Stimulated activated CD8-positive, alpha-beta memory T cell treated with anti-CD3 and anti-CD28 coated beads, Interleukin-15, amount 100 ng/mL, for 24 hours (primary cell): ENCODE data around the gene FAM171A2.
"Not testable (repeated sequence)": the region's sequence is repeated elsewhere in the genome, so short reads cannot be mapped to it uniquely, and the experiment has no call there.

Source experiments
- DNase-seq: peaks from one replicate; pipeline ENCODE4 v3.0.0-alpha.2; 2020; ENCODE audit warnings: low read depth

The FAM171A2 gene

DNA sequence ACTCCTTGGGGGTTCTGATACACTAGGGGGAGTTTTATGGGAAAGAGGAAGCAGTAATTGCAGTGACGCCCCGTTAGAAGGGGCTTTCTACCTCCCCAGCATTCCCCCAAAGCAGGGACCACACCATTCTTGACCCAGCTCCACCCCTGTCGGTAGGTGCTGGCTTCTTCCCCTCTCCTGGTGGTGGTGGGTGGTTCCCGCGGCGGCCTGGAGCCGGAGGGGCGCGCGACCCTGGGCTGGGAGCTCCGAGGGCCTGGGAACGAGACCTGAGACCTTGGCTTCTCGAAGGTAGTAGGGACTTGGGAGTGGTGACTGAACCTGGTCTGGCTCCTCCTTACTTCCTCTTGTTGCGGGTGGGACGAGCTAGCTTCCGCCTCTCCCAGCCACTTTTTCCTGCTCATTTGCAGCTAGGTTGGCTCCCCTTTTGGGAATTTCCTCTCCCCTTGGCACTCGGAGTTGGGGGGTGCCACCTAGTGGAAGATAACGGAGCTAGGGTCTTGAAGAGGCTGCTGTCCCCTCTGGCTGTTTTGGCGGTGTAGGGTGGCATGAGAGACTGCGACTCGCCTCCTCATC is 18.1 kb downstream of the FAM171A2 start:
- no peak for DNase-seq

DNA sequence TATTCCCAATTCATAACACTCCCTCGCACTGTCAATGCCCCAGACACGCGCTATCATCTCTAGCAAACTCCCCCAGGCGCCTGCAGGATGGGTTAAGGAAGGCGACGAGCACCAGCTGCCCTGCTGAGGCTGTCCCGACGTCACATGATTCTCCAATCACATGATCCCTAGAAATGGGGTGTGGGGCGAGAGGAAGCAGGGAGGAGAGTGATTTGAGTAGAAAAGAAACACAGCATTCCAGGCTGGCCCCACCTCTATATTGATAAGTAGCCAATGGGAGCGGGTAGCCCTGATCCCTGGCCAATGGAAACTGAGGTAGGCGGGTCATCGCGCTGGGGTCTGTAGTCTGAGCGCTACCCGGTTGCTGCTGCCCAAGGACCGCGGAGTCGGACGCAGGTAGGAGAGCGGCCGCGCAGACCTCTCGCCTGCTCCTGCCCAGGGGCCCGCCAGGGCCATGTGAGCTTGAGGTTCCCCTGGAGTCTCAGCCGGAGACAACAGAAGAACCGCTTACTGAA is 18.7 kb downstream of the FAM171A2 start, which contains the start of gene GRN:
TSS of gene GRN (plus strand) at position 364 of the 515 bp plus-strand sequence. CDS start 3,863 bp downstream, outside the sequence.
- peak; percentile 50 for DNase-seq

DNA sequence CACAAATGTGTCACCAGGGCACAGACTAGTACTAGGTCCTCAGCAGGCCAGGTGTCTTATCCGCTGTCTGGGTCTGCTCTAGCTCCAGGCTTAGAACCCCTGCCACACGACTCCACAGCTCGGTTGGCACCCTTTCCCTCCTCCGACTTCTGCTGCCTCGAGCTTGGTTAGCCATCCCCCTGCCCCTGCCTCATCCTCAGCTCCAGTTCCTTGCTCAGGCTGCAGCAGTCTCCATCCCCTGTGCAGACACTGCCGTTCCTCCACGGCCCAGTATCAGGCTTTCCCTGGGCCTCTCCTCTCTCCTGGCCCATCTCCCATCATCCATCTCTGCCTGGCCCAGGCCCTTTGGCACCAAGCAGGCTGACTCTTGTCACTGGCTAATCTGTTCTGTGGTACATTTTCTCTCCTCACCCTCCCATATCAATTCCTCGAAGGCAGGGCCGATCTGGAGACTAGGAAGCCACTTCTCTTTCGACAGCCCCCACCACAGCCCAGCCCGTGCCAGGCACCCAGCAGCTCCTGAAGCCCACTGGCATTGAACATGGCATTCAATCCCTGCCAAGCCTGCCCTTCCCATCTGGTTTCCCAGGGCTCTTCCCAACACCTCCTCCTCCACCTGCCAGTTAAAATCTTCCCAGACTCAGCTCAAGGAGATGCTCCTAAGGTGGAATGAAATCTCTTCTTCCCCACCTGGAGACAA is 20.0 kb downstream of the FAM171A2 start:
- DNase-seq: no peak

DNA sequence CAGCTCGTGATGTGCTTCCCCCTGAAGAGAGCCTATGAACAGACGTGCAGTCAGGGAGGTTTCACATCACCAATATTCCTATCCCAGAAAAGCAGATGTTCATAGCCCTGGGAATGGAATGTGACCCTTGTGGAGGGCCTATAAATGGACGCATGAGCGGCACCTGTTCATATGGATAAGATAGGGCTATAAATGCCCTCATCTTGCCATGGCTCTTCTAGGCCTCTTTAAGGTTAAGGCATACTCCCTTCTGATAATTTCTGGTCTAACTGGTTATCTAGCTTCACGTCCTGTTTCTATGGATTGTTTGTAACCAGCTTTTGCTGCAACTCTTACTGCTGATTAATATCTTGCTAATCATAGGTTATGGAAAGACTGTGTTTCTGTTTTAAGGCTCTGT is 23.1 kb downstream of the FAM171A2 start:
- DNase-seq: not testable (repeated sequence)

DNA sequence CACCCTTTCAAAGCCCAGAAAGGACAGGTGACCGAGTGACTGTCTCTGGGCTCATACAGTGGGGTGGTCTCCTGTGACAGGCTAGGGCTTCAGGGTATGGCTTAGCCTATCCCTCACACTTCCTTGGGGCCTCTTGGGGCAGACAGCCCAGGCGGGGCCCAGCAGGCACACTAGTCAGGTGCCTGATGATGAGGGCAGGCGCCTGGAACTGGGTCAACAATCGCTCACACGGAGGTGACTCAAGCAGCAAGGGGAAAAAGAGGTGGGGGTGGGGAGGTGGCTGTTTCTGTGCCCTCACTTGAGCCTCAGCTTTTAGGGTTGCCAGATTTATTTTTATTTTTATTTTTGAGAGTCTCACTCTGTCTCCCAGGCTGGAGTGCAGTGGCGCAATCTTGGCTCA is 25.0 kb downstream of the FAM171A2 start:
- no peak for DNase-seq

DNA sequence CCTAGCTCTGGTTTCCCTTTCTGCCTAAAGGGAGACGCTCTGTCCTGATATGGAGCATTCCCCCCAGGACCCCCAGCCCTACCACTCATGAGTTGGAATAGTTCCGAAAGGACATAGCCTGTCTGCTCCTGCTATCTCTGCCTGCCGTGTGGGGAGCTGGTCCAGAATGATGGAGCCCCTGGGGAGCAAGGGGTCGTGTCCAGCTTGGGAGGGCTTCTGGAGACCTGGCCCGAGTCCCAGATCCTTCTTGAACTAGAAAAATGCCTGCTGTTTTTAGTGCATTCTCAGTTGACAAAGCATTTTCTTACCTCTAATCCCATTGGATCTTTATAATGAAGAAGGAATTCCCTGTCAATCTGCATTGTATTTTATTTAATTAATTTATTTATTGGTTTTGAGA is 27.7 kb downstream of the FAM171A2 start:
- no peak for DNase-seq

DNA sequence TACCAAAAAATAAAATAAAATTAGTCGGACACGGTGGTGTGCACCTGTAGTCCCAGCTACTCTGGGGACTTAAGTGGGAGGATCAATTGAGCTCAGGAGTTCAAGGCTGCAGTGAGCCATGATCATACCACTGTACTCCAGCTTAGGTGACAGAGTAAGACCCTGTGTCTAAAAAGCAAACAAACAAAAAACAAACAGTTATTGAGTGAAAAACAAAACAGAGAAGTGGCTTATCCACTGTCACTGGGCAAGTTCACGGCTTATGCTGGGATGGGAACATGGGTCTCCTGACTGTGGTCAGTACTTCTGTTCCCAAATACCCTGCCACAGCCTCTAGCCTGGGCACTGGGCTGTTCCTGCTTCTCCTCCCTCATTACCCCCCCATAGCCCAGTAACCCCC is 28.1 kb downstream of the FAM171A2 start:
- DNase-seq: no peak

DNA sequence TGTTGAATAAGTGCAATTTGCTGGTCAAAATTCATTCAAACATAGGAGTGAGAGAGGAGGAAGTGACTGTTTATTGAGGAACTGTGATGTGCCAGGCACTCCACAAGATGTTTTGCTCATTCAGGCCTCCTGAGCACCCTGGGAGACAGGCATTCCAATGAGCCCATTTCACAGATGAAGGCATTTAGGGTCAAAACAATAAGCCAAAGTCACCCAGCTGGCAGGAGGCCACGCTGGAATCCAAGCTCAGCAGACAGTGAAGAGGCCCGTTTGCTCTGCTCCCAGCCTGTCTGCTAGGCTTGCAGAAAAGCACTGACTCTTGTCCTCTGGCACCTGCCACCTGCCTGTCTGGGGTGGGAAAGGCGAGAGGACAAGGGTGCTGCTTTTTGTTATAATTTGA is 28.9 kb downstream of the FAM171A2 start:
- no peak for DNase-seq

DNA sequence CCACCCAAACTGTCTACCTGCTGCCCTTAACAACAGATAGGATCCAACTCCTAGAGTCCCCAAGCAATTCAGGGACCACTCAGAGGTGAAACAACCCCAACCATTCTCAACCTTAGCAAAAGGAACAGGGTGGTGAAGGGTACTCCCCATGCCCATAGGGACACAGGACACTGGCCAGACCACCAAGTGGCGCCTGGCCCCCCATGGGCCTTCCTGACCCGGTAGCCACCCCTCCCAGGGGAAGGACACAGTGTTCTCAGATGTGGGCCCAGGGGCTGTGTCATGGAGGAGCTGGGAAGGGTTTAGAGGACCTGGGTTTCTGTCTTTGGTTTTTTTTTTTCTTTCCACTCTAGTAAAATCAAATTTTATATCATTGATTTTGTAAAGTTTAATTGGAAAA is 29.3 kb downstream of the FAM171A2 start:
- no peak for DNase-seq

DNA sequence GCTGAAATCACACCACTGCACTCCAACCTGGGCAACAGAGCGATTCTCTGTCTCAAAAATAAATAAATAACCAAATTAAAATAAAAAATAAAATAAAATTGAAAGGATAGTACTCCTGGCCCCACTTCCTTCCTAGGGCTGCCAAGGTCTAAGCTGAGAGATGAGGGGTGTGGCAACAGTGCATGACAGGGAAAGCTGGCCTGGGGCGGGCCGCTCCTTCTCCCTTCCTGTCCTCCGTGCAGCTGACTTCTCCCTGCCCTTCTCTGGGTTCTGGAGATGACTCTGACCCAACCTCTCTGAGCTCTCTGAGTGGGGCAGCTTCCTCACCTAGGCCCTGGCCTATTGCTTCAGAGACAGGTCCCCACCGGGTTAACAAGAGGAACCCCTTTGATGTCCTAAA is 30.3 kb downstream of the FAM171A2 start:
- no peak for DNase-seq

DNA sequence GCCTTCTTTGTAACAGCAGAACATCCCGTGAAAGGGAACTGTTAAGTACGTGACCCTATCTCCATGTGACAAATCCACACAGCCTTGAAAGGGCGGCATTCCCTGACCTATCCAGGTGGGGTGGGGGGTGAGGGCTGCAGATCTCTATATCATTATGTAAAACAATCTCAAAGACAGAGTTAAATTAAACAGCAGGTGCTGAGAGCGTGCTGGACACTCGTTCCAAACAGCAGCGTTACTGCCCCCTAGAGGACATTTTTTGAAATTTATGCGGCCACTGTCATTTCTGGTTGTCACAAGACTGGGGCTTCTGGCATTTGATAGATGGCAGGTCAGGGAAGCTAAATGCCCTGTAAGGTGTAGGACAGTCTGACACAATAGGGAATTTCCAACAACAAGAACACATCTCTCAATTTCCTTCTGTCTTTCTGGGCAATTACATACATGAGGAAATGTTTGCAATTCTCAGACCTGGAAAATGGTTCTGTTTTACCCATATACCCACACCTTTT is 32.3 kb downstream of the FAM171A2 start:
- DNase-seq: no peak

DNA sequence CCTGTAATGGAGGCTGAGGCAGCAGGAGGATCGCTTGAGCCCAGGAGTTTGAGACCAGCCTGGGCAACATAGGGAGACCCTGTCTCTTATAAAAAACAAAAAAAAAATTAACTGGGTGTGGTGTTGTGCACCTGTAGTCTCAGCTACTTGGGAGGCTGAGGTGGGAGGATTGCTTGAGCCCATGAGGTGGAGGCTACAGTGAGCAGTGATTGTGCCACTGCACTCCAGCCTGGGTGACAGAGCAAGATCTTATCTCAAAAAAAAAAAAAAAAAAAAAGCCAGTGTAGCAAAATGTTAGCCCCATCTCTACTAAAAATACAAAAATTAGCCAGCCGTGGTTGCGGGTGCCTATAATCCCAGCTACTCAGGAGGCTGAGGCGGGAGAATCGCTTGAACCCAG is 33.4 kb downstream of the FAM171A2 start:
- DNase-seq: not testable (repeated sequence)

DNA sequence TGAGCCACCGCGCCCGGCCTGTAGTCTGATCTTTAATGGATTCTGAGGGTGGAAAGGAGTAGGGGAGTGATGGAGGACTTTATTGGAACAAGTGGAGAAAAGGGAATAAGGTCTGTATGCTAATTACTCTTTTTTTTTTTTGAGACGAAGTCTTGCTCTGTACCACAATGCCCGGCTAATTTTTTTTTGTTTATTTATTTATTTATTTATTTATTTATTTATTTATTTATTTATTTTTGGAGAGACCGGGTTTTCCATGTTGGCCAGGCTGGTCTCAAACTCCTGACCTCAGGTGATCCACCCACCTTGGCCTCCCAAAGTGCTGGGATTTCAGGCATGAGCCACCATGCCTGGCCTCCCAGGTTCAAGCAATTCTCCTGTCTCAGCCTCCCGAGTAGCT is 34.1 kb downstream of the FAM171A2 start:
- not testable (repeated sequence) for DNase-seq

DNA sequence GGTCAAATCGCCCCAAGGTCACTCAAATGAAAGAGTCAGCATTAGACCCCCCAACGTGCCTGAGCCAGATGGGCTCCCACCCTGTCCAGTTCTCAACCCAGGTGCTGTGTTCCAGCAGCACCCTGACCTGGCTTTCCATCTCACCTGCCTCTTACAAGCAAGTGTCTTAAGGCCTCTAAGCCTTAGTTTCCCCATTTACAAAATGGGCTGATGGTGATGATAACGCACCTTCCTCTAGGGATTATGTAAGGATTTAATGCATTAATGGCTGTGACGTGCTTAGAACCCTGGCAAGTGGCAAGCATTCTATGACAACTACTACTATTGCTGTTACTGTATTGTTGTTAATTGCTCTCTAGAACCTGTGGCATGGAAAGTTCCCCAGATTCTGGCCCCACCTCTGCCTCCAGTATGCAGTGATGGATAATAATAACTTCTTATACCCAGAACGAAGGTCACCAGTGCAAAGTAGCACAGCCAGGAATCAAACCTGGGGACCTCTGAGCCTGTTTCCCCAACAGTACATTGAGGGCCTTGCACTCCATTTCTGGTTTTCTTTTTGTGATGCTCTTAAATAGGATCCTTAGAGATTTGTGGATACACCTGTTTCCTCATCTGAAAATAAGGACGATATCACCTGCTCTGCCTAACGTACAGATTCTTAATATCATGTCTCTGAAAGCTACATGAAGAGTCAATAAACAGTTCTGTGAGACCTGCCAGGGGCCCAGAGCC is 35.8 kb downstream of the FAM171A2 start:
- no peak for DNase-seq

DNA sequence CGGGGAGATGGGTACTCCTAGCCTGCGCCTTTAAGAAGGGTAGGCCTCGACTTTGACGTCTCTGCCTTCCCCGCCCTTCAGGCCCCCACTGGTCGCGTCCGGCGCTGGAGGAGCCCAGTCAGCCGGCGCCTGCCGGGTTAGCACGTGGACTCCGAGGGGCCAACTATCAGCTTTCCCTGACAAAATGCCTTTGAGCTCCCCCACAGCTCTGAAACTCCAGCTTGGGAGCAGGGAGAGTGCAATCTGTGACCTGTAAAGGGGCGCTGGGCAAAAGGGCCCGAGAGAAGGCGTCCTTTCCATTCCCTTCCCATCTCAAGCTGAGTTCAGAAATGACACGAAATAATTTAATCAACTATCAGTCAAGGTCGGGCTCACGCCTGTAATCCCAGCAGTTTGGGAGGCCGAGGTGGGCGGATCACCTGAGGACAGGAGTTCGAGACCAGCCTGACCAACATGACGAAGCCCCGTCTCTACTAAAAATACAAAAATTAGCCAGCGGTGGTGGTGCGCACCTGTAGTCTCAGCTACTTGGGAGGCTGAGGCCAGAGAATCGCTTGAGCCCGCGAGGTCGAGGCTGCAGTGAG is 36.7 kb downstream of the FAM171A2 start:
- DNase-seq: peak; percentile 77

DNA sequence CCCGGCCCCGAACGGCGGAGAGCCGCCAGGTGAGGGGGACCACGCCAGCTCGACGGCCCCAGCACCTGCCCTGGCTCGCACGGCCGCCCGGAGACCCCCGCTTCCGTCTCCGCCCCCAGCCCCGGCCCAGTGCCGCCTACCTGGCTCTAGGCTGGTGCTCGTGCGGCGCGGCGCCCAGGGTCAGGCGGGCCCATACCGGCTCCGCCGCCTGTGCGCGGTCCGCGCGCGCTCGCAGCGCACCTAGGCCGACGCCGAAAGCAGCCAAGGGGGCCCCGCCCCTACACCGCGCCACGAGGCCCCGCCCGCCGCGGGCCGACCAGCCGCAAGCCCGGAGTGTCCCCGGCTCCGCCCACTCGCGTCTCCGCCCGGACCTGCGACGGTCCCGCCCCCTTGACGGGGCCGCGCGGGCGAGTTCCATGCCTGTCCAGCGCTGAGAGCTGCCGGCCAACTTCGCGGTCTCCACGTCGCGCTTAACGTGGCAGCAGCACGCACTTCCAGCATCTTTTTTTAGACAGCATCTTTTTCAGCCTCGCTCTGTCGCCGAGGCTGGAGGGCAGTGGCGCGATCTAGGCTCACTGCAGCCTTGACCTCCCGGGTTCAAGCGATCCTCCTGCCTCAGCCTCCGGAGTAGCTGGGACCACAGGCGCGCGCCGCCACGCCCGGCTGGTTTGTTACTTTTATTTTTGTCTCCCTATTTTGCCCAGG is 38.9 kb downstream of the FAM171A2 start, which contains the start of gene SLC25A39:
TSS of gene SLC25A39 (minus strand) at position 253 of the 705 bp plus-strand sequence. CDS start 1,261 bp downstream, outside the sequence.
- peak; percentile 91 for DNase-seq

DNA sequence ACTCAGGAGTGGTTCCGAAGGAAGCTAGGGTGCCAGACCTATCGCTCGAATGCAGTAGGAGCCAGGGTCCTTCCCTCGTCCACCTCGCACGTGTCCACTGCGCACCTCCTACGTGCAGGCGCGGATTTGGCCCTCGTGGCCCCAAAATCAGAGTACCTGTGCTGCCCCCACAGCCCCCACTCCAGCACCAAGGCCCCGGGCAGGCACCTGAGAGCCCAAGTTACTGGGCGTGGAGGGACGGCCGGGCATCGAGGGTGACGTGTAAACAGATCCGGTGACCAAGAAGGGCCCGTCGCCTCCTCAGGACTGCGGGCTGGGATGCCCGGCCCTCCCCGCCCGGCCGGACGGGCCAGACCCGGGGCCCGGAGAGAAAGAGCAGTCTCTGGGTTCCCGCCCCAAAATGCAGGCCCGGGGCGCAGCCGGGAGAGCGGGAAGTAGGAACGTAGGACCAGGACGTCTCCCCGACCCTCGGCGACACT is 39.5 kb downstream of the FAM171A2 start:
- no peak for DNase-seq

DNA sequence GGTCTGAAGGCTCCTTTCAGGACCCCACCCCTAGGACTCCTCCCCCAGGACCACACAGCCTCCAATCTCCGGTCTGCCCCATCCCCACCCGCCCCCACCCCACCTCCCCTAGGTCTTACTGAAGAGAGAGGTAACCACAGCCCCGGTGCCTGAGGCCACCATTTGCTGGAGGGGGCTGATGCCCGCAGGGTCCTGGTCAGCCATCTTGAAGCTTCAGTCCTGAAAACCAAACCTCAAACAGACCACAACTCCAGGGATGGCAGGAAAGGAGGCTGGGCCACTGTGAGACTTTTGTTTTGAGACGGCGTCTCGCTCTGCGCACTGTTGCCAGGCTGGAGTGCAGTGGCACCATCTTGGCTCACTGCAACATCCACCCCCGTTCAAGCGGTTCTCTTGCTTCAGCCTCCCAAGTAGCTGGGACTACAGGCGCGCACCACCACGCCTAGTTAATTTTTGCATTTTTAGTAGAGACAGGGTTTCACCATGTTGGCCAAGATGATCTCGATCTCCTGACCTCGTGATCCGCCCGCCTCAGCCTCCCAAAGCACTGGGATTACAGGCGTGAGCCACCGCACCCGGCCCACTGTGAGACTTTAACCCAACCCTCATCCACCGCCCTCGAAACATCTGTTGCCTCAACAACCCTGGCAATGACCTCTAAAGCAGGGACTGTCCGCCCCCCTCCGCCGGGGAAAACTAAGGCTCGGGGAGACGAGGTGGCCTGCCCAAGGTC is 40.1 kb downstream of the FAM171A2 start:
- no peak for DNase-seq

DNA sequence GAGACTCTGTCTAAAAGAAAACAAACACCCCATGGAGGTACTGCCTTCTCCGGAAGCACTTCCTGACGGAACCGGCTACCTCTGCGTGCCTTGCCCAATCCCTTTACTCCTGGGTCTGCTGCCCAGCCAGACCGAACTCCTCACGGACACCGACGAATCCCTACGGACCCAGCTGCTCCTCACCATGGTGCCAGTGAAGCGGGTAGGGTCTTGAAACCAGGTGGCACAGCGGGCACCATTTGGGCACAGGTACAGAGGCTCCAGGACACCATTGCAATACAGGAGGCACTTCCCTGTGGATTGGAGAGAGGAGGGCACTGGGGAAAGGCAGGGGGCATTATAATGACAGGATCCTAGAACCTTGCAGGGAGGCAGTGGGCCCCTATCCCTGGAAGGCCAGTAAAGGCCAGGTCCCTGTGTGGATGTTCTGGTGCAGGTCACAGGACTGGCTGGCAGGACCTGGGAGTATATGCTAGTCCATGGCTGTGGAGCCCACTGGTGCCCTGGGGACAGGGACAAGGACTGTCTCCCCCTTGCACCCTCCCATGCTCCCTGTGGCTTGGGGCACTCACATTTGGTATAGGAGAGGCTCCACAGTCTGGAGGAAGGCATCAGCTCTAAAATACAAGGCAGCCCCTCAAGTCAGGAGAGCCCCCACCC is 41.3 kb downstream of the FAM171A2 start:
- no peak for DNase-seq
